ENCODE results near the gene BCL2L13.

DNA sequence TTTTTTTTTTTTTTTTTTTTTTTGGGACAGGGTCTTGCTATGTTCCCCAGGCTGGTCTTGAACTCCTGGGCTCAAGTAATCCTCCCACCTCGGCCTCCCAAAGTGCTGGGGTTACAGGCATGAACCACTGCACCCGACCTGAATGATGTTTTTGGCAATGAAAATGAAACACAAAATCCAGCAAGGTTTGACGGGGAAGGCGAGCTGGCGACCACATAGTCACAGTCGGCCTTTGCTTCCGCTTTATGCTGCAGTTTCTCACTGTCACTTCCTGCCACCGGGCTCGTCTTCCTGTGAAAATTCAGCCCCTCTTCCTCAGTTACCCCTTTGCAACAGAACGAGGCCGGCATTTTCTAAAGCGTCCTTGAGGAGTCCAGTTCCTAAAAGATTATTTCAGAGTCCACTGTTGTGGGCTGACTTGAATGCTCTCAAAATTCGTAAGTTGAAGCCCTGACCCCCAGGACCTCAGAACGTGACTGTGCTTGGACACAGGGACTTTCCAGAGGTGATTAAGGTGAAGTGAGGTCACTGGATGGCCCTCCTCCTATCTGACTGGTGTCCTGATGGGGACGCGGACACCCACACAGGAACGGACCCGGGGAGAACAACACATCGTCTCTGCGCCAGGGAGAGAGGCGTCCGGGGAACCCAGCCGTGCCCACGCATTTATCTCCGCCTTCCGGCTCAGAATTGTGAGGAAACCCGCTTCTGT lies 138.6 kb downstream of the BCL2L13 start:
- TF ChIP-seq POLR2A (IDR thresholded peaks at IDR 0.05), result no peak
- no peak for TF ChIP-seq CTCF (IDR thresholded peaks at IDR 0.05)
- TF ChIP-seq POLR2AphosphoS5 (IDR thresholded peaks at IDR 0.05), result no peak
